ENCODE measurements around the gene DHRSX.
"Not testable (repeated sequence)": the region's sequence is repeated elsewhere in the genome, so short reads cannot be mapped to it uniquely, and the experiment has no call there.

DHRSX gene

GRCh38 chrX:2266445-2267349 lies 234.1 kb downstream of the DHRSX start:
- no peak for DNase-seq (ENCODE audit: extremely low spot score)
- TF ChIP-seq CTCF (IDR thresholded peaks at IDR 0.05; ENCODE audit: control extremely low read depth, extremely low read depth, low read depth, missing control alignments): no peak
- POLR2A ChIA-PET: no interaction called here
- CTCF ChIA-PET: no interaction called here

DNA sequence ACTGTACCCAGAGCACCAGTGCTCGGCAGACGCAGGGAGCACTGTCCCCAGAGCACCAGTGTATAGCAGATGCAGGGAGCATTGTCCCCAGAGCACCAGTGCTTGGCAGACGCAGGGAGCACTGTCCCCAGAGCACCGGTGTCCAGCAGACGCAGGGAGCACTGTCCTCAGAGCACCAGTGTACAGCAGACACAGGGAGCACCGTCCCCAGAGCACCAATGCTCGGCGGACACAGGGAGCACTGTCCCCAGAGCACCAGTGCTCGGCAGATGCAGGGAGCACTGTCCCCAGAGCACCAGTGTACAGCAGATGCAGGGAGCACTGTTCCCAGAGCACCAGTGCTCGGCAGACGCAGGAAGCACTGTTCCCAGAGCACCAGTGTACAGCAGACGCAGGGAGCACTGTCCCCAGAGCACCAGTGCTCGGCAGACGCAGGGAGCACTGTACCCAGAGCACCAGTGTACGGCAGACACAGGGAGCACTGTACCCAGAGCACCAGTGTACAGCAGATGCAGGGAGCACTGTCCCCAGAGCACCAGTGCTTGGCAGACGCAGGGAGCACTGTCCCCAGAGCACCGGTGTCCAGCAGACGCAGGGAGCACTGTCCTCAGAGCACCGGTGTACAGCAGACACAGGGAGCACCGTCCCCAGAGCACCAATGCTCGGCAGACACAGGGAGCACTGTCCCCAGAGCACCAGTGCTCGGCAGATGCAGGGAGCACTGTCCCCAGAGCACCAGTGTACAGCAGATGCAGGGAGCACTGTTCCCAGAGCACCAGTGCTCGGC lies 234.9 kb downstream of the DHRSX start:
- CTCF ChIA-PET; POLR2A ChIA-PET; DNase-seq (ENCODE audit: extremely low spot score): not testable (repeated sequence)

- DNase-seq (ENCODE audit: extremely low spot score): no peak
- ChIA-PET POLR2A (no interaction called here), CTCF (no interaction called here)
- TF ChIP-seq CTCF (IDR thresholded peaks at IDR 0.05; ENCODE audit: control extremely low read depth, extremely low read depth, low read depth, missing control alignments): no peak
These were observed 236.4 kb downstream of the DHRSX start for GRCh38 chrX:2264179-2265030.

- TF ChIP-seq CTCF (IDR thresholded peaks at IDR 0.05; ENCODE audit: control extremely low read depth, extremely low read depth, low read depth, missing control alignments): no peak
- no peak for DNase-seq (ENCODE audit: extremely low spot score)
- ChIA-PET POLR2A (no interaction called here), CTCF (no interaction called here)
These were observed 237.6 kb downstream of the DHRSX start for GRCh38 chrX:2263203-2263602.

- no peak for DNase-seq (ENCODE audit: extremely low spot score)
- ChIA-PET CTCF (no interaction called here), POLR2A (no interaction called here)
- no peak for TF ChIP-seq CTCF (IDR thresholded peaks at IDR 0.05; ENCODE audit: control extremely low read depth, extremely low read depth, low read depth, missing control alignments)
These were observed 238.1 kb downstream of the DHRSX start for GRCh38 chrX:2262668-2263055.

DNA sequence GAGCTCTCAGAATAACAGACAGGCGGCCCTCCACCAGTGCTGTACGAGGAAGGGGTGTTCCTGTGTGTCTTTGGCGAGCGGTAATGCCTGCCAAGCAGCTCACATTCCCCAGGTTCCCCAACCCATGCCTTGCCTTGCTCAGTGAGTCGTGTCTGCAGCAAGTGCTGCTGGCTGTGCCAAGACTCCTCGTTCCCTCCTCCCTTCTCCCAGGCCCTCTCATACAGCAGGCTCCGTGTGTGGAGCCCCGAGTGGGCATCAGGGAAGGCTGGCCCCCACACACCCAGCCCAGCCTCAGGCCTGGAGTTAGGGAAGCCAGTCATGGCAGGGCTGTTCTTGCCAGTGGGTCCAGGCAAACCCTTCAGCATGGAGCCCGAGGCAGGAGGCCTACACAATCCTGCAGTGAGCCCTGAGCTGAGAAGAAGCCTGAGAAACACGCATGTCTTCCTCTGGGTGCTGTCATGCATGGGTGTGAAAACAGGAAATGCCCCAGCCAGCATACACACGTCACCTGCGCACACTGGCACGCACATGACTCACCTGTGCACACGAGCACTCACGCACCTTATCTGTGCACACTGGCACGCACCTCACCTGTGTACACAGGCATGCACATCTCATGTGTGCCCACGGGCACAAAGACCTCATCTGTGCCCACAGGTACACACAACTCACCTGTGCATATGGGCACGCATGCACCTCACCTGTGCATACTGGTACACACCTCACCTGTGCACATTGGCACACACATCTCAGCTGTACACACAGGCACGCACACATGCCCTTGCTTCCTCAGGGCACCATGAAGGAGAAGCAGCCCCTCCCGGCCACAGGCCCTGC lies 238.7 kb downstream of the DHRSX start:
- POLR2A ChIA-PET: no interaction called here
- CTCF ChIA-PET: no interaction called here
- DNase-seq (ENCODE audit: extremely low spot score): no peak
- no peak for TF ChIP-seq CTCF (IDR thresholded peaks at IDR 0.05; ENCODE audit: control extremely low read depth, extremely low read depth, low read depth, missing control alignments)

All from GM10248 (cell line).